Measurements from ENCODE around the gene ARHGAP10. TPM values are rescaled to one million over a fixed set of nuclear protein-coding genes. Genes with fewer than 3 reads are reported as not detected.

ARHGAP10 gene
- total and polyA plus RNA-seq, 2 donors (not counting 1 experiment from before 2014, with no cell fraction given) = 0.10 to 0.34 TPM

- DNase-seq (no peak), ATAC-seq (ENCODE audit: low read depth) (no peak)
- ChIA-PET CTCF (no interaction called here), POLR2A (no interaction called here)
- H3K79me2 ChIP-seq (ENCODE audit: control insufficient read depth, insufficient read depth, low read length) = no peaks in the 10 kb centered on the region
- Mint-ChIP-seq H3K4me1 (no peaks in the 10 kb centered on the region), H3K9me3 (ENCODE audit: insufficient read depth) (no peaks in the 10 kb centered on the region), H3K27me3 (no peaks in the 10 kb centered on the region), H3K4me3 (no peak overlapping the region), H3K27ac (no peak overlapping the region)
- no peak overlapping the region for H3K4me3 ChIP-seq (ENCODE audit: control extremely low read depth in 1 of 5, extremely low read depth in 1 of 5, insufficient read depth in 1 of 5, low read depth in 2 of 5, low read length in 4 of 5)
- no peak overlapping the region for H3K9ac ChIP-seq (ENCODE audit: low read length)
- no peaks in the 10 kb centered on the region for H3K4me1 ChIP-seq (ENCODE audit: control insufficient read depth in 2 of 2, insufficient read depth in 2 of 2, low read length in 2 of 2)
- no peaks in the 10 kb centered on the region for H3K9me3 ChIP-seq (ENCODE audit: control extremely low read depth in 1 of 3, control insufficient read depth in 2 of 3, insufficient read depth in 1 of 3, low read length in 2 of 3)
- no CpG with 5 or more reads among the region's 5 CpGs for WGBS (ENCODE audit: insufficient coverage)
- no peak overlapping the region for H3K27ac ChIP-seq (ENCODE audit: low read length in 2 of 2)
- H3K4me2 ChIP-seq (replicated peaks; ENCODE audit: low read depth, low read length, poor library complexity, severe bottlenecking) = no peak overlapping the region
- no peaks in the 10 kb centered on the region for H3K36me3 ChIP-seq (replicated peaks in 1 of 2; ENCODE audit: control extremely low read depth in 1 of 2, control insufficient read depth in 1 of 2, extremely low read depth in 1 of 2, insufficient read depth in 2 of 2, low read length in 1 of 2)
- no peaks in the 10 kb centered on the region for H3K27me3 ChIP-seq (replicated peaks in 1 of 4; ENCODE audit: control extremely low read depth in 1 of 4, control insufficient read depth in 3 of 4, insufficient read depth in 4 of 4, low read length in 3 of 4)
- H2AFZ ChIP-seq (ENCODE audit: insufficient read depth, low read depth, low read length, poor library complexity, severe bottlenecking) = no peak overlapping the region
- intact Hi-C loops (cut with micrococcal nuclease) = no loop called here
- no peak for TF ChIP-seq EZH2 (IDR thresholded peaks at IDR 0.05; ENCODE audit: borderline replicate concordance, insufficient read depth, low read depth, low read length, poor library complexity, severe bottlenecking)
- no peak for TF ChIP-seq CTCF (IDR thresholded peaks at IDR 0.05)
- H4K20me1 ChIP-seq (ENCODE audit: control insufficient read depth, insufficient read depth, low read length, poor library complexity, severe bottlenecking) = no peaks in the 10 kb centered on the region
Measured at GRCh38 chr4:148097801-148098200, 365.9 kb downstream of the ARHGAP10 start.

- ATAC-seq (ENCODE audit: low read depth) = no peak
- Histone ChIP-seq H3K27ac (ENCODE audit: low read length in 2 of 2) (no peak overlapping the region), H3K27me3 (replicated peaks in 1 of 4; ENCODE audit: control extremely low read depth in 1 of 4, control insufficient read depth in 3 of 4, insufficient read depth in 4 of 4, low read length in 3 of 4) (no peaks in the 10 kb centered on the region), H3K79me2 (ENCODE audit: control insufficient read depth, insufficient read depth, low read length) (no peaks in the 10 kb centered on the region), H3K9me3 (ENCODE audit: control extremely low read depth in 1 of 3, control insufficient read depth in 2 of 3, insufficient read depth in 1 of 3, low read length in 2 of 3) (no peaks in the 10 kb centered on the region), H3K9ac (ENCODE audit: low read length) (no peak overlapping the region), H3K4me3 (ENCODE audit: control extremely low read depth in 1 of 5, extremely low read depth in 1 of 5, insufficient read depth in 1 of 5, low read depth in 2 of 5, low read length in 4 of 5) (no peak overlapping the region), H3K4me1 (ENCODE audit: control insufficient read depth in 2 of 2, insufficient read depth in 2 of 2, low read length in 2 of 2) (no peaks in the 10 kb centered on the region), H4K20me1 (ENCODE audit: control insufficient read depth, insufficient read depth, low read length, poor library complexity, severe bottlenecking) (no peaks in the 10 kb centered on the region), H3K4me2 (replicated peaks; ENCODE audit: low read depth, low read length, poor library complexity, severe bottlenecking) (no peak overlapping the region), H3K36me3 (replicated peaks in 1 of 2; ENCODE audit: control extremely low read depth in 1 of 2, control insufficient read depth in 1 of 2, extremely low read depth in 1 of 2, insufficient read depth in 2 of 2, low read length in 1 of 2) (no peaks in the 10 kb centered on the region), H2AFZ (ENCODE audit: insufficient read depth, low read depth, low read length, poor library complexity, severe bottlenecking) (no peak overlapping the region)
- WGBS (ENCODE audit: insufficient coverage) = 96% methylated on average over 3 of the region's 3 CpGs
- no peak overlapping the region for H3K27ac Mint-ChIP-seq
- H3K27me3 Mint-ChIP-seq = no peaks in the 10 kb centered on the region
- CTCF ChIA-PET = no interaction called here
- intact Hi-C loops (cut with micrococcal nuclease) = no loop called here
- POLR2A ChIA-PET = no interaction called here
- TF ChIP-seq EZH2 (IDR thresholded peaks at IDR 0.05; ENCODE audit: borderline replicate concordance, insufficient read depth, low read depth, low read length, poor library complexity, severe bottlenecking) (no peak), CTCF (IDR thresholded peaks at IDR 0.05) (no peak)
- no peaks in the 10 kb centered on the region for H3K4me1 Mint-ChIP-seq
- H3K4me3 Mint-ChIP-seq = no peak overlapping the region
- H3K9me3 Mint-ChIP-seq (ENCODE audit: insufficient read depth) = no peaks in the 10 kb centered on the region
- DNase-seq = no peak
Measured at GRCh38 chr4:148101235-148101634, 369.3 kb downstream of the ARHGAP10 start.

Data from B cell (primary cell).